ENCODE results near the gene BMI1.
"Not testable (repeated sequence)": the region's sequence is repeated elsewhere in the genome, so short reads cannot be mapped to it uniquely, and the experiment has no call there.

Gene BMI1

GRCh38 chr10:22340329-22341189, 19.7 kb downstream of the BMI1 start:
- peak; percentile 77 for DNase-seq

DNA sequence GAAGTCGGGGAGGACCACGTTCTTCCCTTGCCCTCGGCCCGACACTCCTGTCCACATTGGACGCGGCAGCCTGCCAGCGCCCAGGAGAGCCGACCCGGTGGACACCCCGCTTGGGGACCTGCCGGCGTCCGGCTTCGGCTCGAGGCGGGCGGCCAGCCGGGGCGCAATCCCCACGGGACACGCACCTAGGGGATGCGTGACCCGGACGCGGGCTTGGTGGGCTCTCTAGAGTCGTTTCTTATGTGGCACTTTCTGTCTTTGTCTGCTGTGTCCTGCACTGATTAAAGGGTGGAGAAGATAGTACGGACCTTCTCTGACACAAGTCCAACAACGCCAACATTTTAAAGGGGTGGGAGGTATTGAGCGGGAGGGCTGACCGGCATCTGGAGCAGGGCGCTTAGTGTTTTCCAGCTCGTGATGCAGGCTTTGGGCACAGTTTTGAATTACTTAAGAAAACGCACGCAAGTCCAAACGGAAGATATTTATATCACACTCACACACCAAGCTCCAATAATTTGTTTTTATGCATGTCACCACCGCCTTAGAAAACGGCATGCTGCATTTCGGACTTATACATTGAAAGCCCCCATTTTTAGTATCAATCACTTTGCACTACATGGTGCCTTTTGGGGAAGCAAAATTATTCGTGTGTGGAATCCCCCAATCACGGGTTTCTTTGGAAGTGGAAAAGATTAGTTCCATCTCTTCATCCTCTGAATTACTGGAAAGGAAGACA, 20.5 kb downstream of the BMI1 start:
- DNase-seq = no peak

- no peak for DNase-seq
Observed at GRCh38 chr10:22341926-22342196, 21.0 kb downstream of the BMI1 start.

GRCh38 chr10:22342421-22342820, 21.5 kb downstream of the BMI1 start:
- no peak for DNase-seq

GRCh38 chr10:22343731-22344130, 22.8 kb downstream of the BMI1 start:
- DNase-seq = no peak

- DNase-seq = no peak
Observed at GRCh38 chr10:22344249-22344648, 23.4 kb downstream of the BMI1 start.

- DNase-seq = no peak
Observed at GRCh38 chr10:22344781-22345300, 23.9 kb downstream of the BMI1 start.

GRCh38 chr10:22345301-22346095, 24.6 kb downstream of the BMI1 start, which contains the start of gene SPAG6:
Gene SPAG6 (plus strand): TSS chr10:22345496. CDS start chr10:22345612, 116 bp downstream.
- DNase-seq = peak; percentile 56

- no peak for DNase-seq
Observed at GRCh38 chr10:22346096-22346661, 25.3 kb downstream of the BMI1 start.

- no peak for DNase-seq
Observed at GRCh38 chr10:22349755-22350154, 28.9 kb downstream of the BMI1 start.

- no peak for DNase-seq
Observed at GRCh38 chr10:22351131-22351703, 30.3 kb downstream of the BMI1 start.

- no peak for DNase-seq
Observed at GRCh38 chr10:22356324-22356873, 35.5 kb downstream of the BMI1 start.

GRCh38 chr10:22357770-22358169, 36.9 kb downstream of the BMI1 start:
- not testable (repeated sequence) for DNase-seq

- DNase-seq = no peak
Observed at GRCh38 chr10:22363305-22363704, 42.4 kb downstream of the BMI1 start.

DNA sequence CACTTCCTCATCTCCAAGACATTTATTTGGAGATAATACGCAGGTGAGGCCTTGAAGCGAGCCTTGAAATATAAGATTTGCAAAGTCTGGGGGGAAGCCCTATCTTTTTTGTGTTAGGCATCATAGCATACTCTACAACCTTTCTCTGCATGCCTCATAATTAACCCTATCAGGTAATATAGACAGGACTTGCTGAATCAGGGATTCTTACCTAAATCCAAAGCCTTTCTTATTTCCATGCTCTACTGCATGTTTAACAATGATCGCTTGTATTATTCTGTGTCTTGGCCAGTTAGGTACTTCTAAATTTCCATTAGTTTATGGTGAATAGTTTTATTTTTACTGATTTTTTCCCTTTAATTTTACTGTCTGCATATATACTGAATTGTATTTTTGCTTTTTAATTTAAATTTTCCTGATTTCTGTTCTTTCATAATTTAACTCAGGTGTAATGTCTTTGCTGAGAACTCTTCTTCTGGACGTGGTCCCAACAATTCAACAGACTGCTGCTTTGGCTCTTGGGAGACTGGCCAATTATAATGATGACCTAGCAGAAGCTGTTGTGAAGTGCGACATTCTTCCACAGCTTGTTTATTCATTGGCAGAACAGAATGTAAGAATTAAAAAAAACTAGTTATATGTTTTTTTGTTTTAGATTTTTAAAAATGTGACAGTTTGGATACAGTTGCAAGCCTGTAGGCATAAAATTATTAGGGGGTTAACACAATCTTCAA, 43.7 kb downstream of the BMI1 start:
- DNase-seq = no peak

DNA sequence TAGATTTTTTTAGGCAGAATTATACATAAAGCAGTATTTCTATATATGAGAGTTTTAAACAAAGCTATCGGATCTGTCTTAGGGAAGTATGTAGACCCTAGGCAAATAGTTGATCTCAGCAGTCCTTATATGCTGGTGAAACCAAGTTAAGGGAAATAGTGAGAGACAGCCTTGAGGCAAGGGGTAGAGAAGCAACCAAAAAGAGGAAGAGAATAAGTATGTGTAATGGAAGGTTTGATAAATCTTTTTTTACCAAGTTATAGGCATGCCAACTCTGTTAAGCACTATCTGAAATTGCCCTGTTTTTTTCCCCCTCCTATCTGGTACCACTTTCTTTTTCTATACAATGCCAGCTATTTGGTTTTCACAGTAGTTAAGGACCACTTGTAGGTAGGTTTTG, 44.3 kb downstream of the BMI1 start:
- no peak for DNase-seq

- no peak for DNase-seq
Observed at GRCh38 chr10:22365644-22366434, 44.9 kb downstream of the BMI1 start.

- no peak for DNase-seq
Observed at GRCh38 chr10:22366435-22366703, 45.5 kb downstream of the BMI1 start.

DNA sequence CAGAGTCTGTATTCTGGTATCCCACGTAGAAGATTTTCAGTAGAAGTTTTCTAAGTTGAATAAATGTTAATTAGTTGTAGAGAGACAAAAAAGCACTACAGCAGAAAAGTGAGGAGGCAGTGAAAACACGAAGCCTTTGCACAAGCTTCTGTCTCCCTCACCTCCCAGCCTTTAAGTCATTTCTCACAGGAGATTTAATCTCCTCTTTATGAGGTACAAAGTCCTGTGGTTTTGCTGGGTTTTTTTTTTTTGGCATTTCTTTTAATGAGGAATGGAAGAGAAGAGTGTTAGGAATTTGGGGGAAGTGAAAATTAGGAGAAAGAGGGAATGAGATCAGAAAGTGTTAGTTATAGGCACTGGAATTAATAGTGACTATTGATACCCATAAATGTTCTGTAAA, 45.9 kb downstream of the BMI1 start:
- no peak for DNase-seq

DNA sequence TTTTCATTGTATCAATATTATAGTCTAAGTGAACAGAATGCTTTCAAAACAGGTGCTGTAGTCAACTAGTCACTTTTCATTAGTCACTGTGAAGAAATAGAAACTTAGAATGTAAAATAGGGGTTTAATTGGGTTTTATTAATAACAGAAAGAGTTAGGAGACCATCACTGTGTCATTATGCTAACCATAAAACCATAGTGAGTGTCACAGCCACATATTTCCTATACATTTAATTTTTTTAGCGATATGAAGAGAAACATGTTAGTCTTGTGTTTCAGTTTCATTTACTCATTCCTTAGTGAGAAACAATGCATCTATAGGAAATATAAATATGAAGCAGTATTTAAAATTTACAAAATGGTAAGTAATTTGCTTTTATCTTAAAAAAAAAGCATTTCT, 46.6 kb downstream of the BMI1 start:
- DNase-seq = no peak

GRCh38 chr10:22368402-22368801, 47.5 kb downstream of the BMI1 start:
- DNase-seq = no peak
